AG04449 (cell line): ENCODE measurements around the gene USP24.
A peak's percentile ranks its signal among the peaks of the same experiment; 100 is the strongest.

Source experiments
- CTCF ChIA-PET: fragments of 350-600 bp; formaldehyde crosslinking; extraction: SDS; loops from one replicate; lab custom pipeline; 2021; ENCODE audit warnings: antibody characterized with exemption; lab: Yijun Ruan, JAX
- POLR2A ChIA-PET: fragments of 400-600, 350-600 bp; formaldehyde crosslinking; extraction: SDS; loops from one replicate; lab custom pipeline; 2020; ENCODE audit warnings: antibody characterized with exemption, inconsistent platforms; lab: Yijun Ruan, JAX
- DNase-seq: peaks from one replicate; pipeline ENCODE4 v3.0.0-alpha.2; 2010; ENCODE audit warnings: low read depth, low spot score
- H3K4me3 ChIP-seq: 2 replicates; pipeline ENCODE4 v1.5.1; 2011; ENCODE audit warnings: low read depth, mild to moderate bottlenecking, control low read depth, low read length
- TF ChIP-seq, protein P1 (sequence below): IDR thresholded peaks from one replicate; pipeline ENCODE4 v1.5.1; 2011; ENCODE audit warnings: mild to moderate bottlenecking, moderate library complexity, low read length, control low read depth, inconsistent platforms; ENCODE audit not compliant: insufficient read depth; ENCODE audit errors: missing control alignments

USP24 gene

GRCh38 chr1:55245781-55246180, 30.6 kb upstream of the USP24 start:
- ChIA-PET CTCF (interaction anchor here (2.2 to 3.3 kb wide), 2 partner anchors 33 to 38 kb away, joined by 6 to 10 read pairs; no protein-coding TSS in a partner anchor), POLR2A (interaction anchor here (0.6 kb wide), 1 partner anchor 258 kb away, joined by 3 read pairs; no protein-coding TSS in a partner anchor)
- TF ChIP-seq, protein P1, sequence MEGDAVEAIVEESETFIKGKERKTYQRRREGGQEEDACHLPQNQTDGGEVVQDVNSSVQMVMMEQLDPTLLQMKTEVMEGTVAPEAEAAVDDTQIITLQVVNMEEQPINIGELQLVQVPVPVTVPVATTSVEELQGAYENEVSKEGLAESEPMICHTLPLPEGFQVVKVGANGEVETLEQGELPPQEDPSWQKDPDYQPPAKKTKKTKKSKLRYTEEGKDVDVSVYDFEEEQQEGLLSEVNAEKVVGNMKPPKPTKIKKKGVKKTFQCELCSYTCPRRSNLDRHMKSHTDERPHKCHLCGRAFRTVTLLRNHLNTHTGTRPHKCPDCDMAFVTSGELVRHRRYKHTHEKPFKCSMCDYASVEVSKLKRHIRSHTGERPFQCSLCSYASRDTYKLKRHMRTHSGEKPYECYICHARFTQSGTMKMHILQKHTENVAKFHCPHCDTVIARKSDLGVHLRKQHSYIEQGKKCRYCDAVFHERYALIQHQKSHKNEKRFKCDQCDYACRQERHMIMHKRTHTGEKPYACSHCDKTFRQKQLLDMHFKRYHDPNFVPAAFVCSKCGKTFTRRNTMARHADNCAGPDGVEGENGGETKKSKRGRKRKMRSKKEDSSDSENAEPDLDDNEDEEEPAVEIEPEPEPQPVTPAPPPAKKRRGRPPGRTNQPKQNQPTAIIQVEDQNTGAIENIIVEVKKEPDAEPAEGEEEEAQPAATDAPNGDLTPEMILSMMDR: no peak
- no peak overlapping the region for H3K4me3 ChIP-seq
- no peak for DNase-seq

GRCh38 chr1:55244476-55245099, 29.4 kb upstream of the USP24 start:
- ChIA-PET CTCF (interaction anchor here (2.0 kb wide), 1 partner anchor 33 kb away, joined by 8 read pairs; no protein-coding TSS in a partner anchor), POLR2A (interaction anchor here (0.7 to 0.8 kb wide), 2 partner anchors 21 to 180 kb away, joined by 3 to 4 read pairs; no protein-coding TSS in a partner anchor)
- no peak overlapping the region for H3K4me3 ChIP-seq
- peak; percentile 19 for DNase-seq
- TF ChIP-seq, protein P1: no peak

DNA sequence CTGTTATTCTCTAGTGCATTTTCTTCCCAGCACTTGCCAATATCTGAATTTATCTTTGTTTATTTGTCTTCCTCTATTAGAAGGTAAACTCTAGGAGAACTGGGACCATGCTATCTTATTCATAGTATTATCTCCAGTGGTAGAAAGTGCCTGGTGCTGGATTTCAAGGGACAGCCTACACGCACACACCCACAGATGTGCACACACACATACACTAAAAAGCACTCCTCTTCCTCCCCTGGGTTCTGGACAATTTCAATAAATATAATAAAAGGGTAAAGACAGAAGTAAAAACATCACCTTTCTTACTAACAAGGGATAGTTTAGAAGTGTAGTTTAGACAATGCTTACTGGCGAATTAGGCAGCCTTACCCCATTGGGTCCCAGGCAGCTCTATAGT, 28.5 kb upstream of the USP24 start:
- H3K4me3 ChIP-seq: no peak overlapping the region
- TF ChIP-seq, protein P1: no peak
- DNase-seq: no peak
- ChIA-PET POLR2A (no interaction called here), CTCF (interaction anchor here (2.0 kb wide), 1 partner anchor 34 kb away, joined by 8 read pairs; no protein-coding TSS in a partner anchor)

DNA sequence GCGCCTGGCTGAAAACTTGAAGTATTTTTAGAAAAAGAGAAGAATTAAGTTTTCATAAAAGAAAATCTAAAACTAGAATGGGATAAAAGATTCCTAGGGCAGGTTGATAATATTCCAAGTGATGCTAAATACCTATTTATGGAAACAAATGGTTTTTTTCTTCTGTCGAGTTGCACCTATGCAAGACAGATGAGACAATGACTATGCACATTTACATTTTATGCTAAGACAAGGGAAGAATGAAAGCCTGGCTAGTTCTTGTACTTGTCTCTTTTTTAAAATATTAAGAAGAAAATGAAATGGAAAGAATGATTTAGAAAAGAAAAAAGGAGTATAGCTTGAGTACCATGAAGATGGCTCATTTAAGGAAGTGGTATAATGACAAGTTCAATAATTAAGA, 24.4 kb upstream of the USP24 start:
- no peak overlapping the region for H3K4me3 ChIP-seq
- no peak for DNase-seq
- TF ChIP-seq, protein P1: no peak
- ChIA-PET POLR2A (no interaction called here), CTCF (no interaction called here)

DNA sequence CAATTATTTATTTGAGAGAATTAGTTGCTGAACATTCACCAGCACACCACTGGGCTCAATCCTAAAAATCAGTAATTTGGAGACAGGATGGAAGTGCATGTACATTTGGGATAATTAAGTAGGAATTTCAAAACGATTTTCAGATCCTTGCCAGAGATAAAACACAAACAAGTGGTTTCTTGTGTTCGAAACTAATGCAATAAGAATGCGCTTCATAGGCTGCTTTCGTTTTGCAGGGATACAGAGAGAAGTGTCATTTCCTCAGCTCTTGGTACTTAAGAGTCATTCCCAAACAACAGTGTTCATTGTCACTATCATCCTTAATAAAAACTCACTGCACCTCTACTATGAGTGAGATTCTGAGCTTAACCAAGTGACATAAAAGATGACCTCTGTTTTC, 20.6 kb upstream of the USP24 start:
- DNase-seq: peak; percentile 59
- CTCF ChIA-PET: no interaction called here
- POLR2A ChIA-PET: no interaction called here
- H3K4me3 ChIP-seq: no peak overlapping the region
- TF ChIP-seq, protein P1: no peak

- H3K4me3 ChIP-seq: no peak overlapping the region
- TF ChIP-seq, protein P1: no peak
- DNase-seq: peak; percentile 63
- CTCF ChIA-PET: no interaction called here
- POLR2A ChIA-PET: no interaction called here
Observed at GRCh38 chr1:55234016-55234415, 18.9 kb upstream of the USP24 start.
